Hepatocyte (in vitro differentiated cells): ENCODE data around the gene CTXND1. TPM values are rescaled to one million over a fixed set of nuclear protein-coding genes. Genes with fewer than 3 reads are reported as not detected.

Source experiments
- DNase-seq: peaks from one replicate; pipeline ENCODE4 v3.0.0-alpha.2; 2016; ENCODE audit warnings: low spot score
- H2AFZ ChIP-seq: fragments of 200-600 bp; sonication (generic); 2 replicates; pipeline ENCODE4 v1.6.0; 2016; ENCODE audit warnings: antibody characterized with exemption, mild to moderate bottlenecking
- H3K27ac ChIP-seq: fragments of 200-600 bp; sonication (generic); 2 replicates; pipeline ENCODE4 v1.5.1; 2016; ENCODE audit warnings: mild to moderate bottlenecking
- H3K27me3 ChIP-seq: fragments of 200-600 bp; sonication (generic); 2 replicates; pipeline ENCODE4 v1.6.1; 2016
- H3K36me3 ChIP-seq: fragments of 200-600 bp; sonication (generic); replicated peaks from 2 replicates; pipeline ENCODE4 v1.5.1; 2016; ENCODE audit warnings: low read depth; ENCODE audit not compliant: insufficient read depth
- H3K4me1 ChIP-seq: fragments of 200-600 bp; sonication (generic); 2 replicates; pipeline ENCODE4 v1.5.1; 2016; ENCODE audit warnings: mild to moderate bottlenecking, moderate library complexity; ENCODE audit not compliant: insufficient read depth
- H3K4me2 ChIP-seq: fragments of 200-600 bp; sonication (generic); 2 replicates; pipeline ENCODE4 v1.6.0; 2016
- H3K4me3 ChIP-seq: fragments of 200-600 bp; sonication (generic); 2 replicates; pipeline ENCODE4 v1.5.1; 2016; ENCODE audit warnings: mild to moderate bottlenecking
- H3K79me2 ChIP-seq: fragments of 200-600 bp; sonication (generic); 2 replicates; pipeline ENCODE4 v1.6.0; 2017; ENCODE audit warnings: mild to moderate bottlenecking
- H3K9me2 ChIP-seq: fragments of 200-600 bp; sonication (generic); replicated peaks from 2 replicates; pipeline ENCODE4 v1.6.0; 2017; ENCODE audit warnings: mild to moderate bottlenecking; ENCODE audit not compliant: insufficient read depth
- H3K9me3 ChIP-seq: fragments of 200-600 bp; sonication (generic); 2 replicates; pipeline ENCODE4 v1.5.1; 2016; ENCODE audit warnings: low read depth, mild to moderate bottlenecking
- H4K20me1 ChIP-seq: fragments of 200-600 bp; sonication (generic); 2 replicates; pipeline ENCODE4 v1.6.0; 2016; ENCODE audit warnings: mild to moderate bottlenecking; ENCODE audit not compliant: insufficient read depth, poor library complexity, severe bottlenecking
- CTCF ChIP-seq: fragments of 200-600 bp; sonication (generic); IDR thresholded peaks from 2 replicates; pipeline ENCODE4 v1.5.1; 2016; ENCODE audit warnings: antibody characterized with exemption, mild to moderate bottlenecking; ENCODE audit not compliant: poor library complexity
- EZH2 ChIP-seq: fragments of 200-600 bp; sonication (generic); IDR thresholded peaks from 2 replicates; pipeline ENCODE4 v1.6.1; 2016; ENCODE audit warnings: antibody characterized with exemption, mild to moderate bottlenecking, borderline replicate concordance
- EZH2phosphoT487 ChIP-seq: fragments of 200-600 bp; sonication (generic); IDR thresholded peaks from one replicate; pipeline ENCODE4 v1.6.1; 2018; ENCODE audit warnings: antibody characterized with exemption, mild to moderate bottlenecking, low read depth, moderate library complexity; ENCODE audit not compliant: unreplicated experiment, severe bottlenecking
- WGBS: methylation state at CpG from one replicate; pipeline ENCODE4 v1.1.6; 2016; ENCODE audit warnings: low lambda C conversion rate; ENCODE audit errors: missing lambda C conversion rate; 5-methylcytosine and 5-hydroxymethylcytosine counted together
- polyA plus RNA-seq: library from polyadenylated mRNA; unstranded; fragments of >200 nt; fragmentation: Nextera tagmentation; extraction: Ambion mirVana; gene quantifications from 2 replicates; pipeline ENCODE4 v1.2.1, GENCODE V29; 2016
- total RNA-seq: library from RNA; depleted of rRNA; stranded (reverse); fragments of >200 nt; gene quantifications from 2 replicates; pipeline ENCODE4 v1.2.3, GENCODE V29; 2014

CTXND1 gene
- total and polyA plus RNA-seq, 2 experiments from 2014 or later, result 1.4 to 1.5 TPM

- Histone ChIP-seq H3K79me2 (no peaks in the 10 kb centered on the region), H3K27ac (no peak overlapping the region), H2AFZ (no peak overlapping the region), H4K20me1 (no peaks in the 10 kb centered on the region), H3K4me3 (no peak overlapping the region), H3K36me3 (no peaks in the 10 kb centered on the region), H3K9me3 (no peaks in the 10 kb centered on the region), H3K4me1 (peaks cover 6% of the 10 kb centered on the region), H3K4me2 (no peak overlapping the region), H3K27me3 (no peaks in the 10 kb centered on the region), H3K9me2 (no peaks in the 10 kb centered on the region)
- DNase-seq, result no peak
- 79% methylated on average over 5 of the region's 5 CpGs for WGBS
- TF ChIP-seq EZH2phosphoT487 (no peak), EZH2 (no peak), CTCF (no peak)
Measured at GRCh38 chr15:80182611-80183261, 69.3 kb downstream of the CTXND1 start.

GRCh38 chr15:80180986-80181385 is 71.0 kb downstream of the CTXND1 start:
- no peak for TF ChIP-seq EZH2phosphoT487
- TF ChIP-seq CTCF, result no peak
- TF ChIP-seq EZH2, result no peak
- DNase-seq, result no peak
- Histone ChIP-seq H3K4me3 (no peak overlapping the region), H3K9me2 (no peaks in the 10 kb centered on the region), H3K79me2 (no peaks in the 10 kb centered on the region), H3K27ac (no peak overlapping the region), H3K9me3 (no peaks in the 10 kb centered on the region), H3K36me3 (no peaks in the 10 kb centered on the region), H2AFZ (no peak overlapping the region), H3K27me3 (no peaks in the 10 kb centered on the region), H4K20me1 (no peaks in the 10 kb centered on the region), H3K4me1 (peaks cover 6% of the 10 kb centered on the region), H3K4me2 (no peak overlapping the region)
- 93% methylated on average over 10 of the region's 10 CpGs for WGBS

- Histone ChIP-seq H4K20me1 (no peaks in the 10 kb centered on the region), H3K9me2 (no peaks in the 10 kb centered on the region), H3K79me2 (no peaks in the 10 kb centered on the region), H3K9me3 (no peaks in the 10 kb centered on the region), H3K4me1 (peaks cover 6% of the 10 kb centered on the region), H3K4me2 (no peak overlapping the region), H3K36me3 (no peaks in the 10 kb centered on the region), H3K4me3 (no peak overlapping the region), H2AFZ (no peak overlapping the region), H3K27me3 (no peaks in the 10 kb centered on the region), H3K27ac (no peak overlapping the region)
- TF ChIP-seq EZH2phosphoT487 (no peak), CTCF (no peak), EZH2 (no peak)
- no peak for DNase-seq
- WGBS, result 78% methylated on average over 7 of the region's 7 CpGs
Measured at GRCh38 chr15:80180468-80180867, 71.5 kb downstream of the CTXND1 start.
